Activated naive CD4-positive, alpha-beta T cell treated with anti-CD3 and anti-CD28 coated beads, Interleukin-2, amount 50 U/mL, for 72 hours (primary cell): ENCODE measurements around the gene CITED4. TPM values are rescaled to one million over a fixed set of nuclear protein-coding genes. Genes with fewer than 3 reads are reported as not detected.
A peak's percentile ranks its signal among the peaks of the same experiment; 100 is the strongest.

Experiments
- ATAC-seq, 2 donors: fragments of 150-1000 bp; cut with Tn5 transposase; 2 replicates each; pipeline ENCODE4 v1.10.0; 2021; ENCODE audit warnings: mild to moderate bottlenecking in 2 of 2, moderate library complexity in 2 of 2
- DNase-seq, 2 donors: peaks; one replicate each; pipeline ENCODE4 v3.0.0; 2021 to 2022; ENCODE audit warnings: low spot score in 2 of 2
- H3K27ac Mint-ChIP-seq, 2 donors: one replicate each; pipeline ENCODE4 v1.8.0; 2022; ENCODE audit warnings: mild to moderate bottlenecking in 2 of 2, mixed read lengths in 2 of 2
- H3K36me3 Mint-ChIP-seq, 2 donors: one replicate each; pipeline ENCODE4 v1.8.0; 2022; ENCODE audit warnings: mixed read lengths in 2 of 2
- H3K9me3 Mint-ChIP-seq, 2 donors: one replicate each; pipeline ENCODE4 v1.8.0; 2022; ENCODE audit warnings: mixed read lengths in 2 of 2
- total RNA-seq, 2 donors: library from RNA; stranded (reverse); gene quantifications; one replicate each; pipeline ENCODE4 v1.2.3, GENCODE V29; 2022

The CITED4 gene
- total RNA-seq, 2 donors from 2014 or later, result 1.4 to 4.4 TPM

DNA sequence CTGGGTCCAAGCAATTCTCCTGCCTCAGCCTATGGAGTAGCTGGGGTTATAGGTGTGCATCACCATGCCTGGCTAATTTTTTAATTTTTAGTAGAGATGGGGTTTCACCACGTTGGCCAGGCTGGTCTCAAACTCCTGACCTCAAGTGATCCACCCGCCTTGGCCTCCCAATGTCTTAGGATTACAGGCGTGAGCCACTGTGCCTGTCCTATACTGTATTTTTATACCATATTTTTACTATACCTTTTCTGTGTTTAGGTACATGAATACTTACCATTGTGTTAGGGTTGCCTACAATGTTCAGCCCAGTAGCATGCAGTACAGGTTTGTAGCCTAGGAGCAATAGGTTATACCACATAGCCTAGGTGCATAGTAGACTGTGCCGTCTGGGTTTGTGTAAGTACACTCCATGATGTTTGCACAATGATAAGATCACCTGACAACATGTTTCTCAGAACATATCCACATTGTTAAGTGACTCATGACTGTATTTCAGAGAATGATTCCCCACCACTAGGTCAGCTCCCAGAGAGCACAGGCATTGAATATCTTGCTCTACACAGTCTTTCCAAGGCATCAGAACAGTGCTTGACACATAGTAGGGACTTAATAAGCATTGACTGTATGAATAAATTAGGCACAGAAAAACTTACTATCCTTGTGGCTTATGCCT lies 6.0 kb upstream of the CITED4 start:
- DNase-seq, result no peak
- ATAC-seq, result peak; percentile 76 to 89
- H3K9me3 Mint-ChIP-seq, result peaks cover 0 to 6% of the 10 kb centered on the region in 2 donors
- no peaks in the 10 kb centered on the region for H3K36me3 Mint-ChIP-seq
- no peak overlapping the region for H3K27ac Mint-ChIP-seq

GRCh38 chr1:40861224-40862003 lies 749 bp downstream of the CITED4 start:
- Mint-ChIP-seq H3K9me3 (no peaks in the 10 kb centered on the region), H3K27ac (peak overlapping the region in 1 of 2 donors; percentile 85), H3K36me3 (no peaks in the 10 kb centered on the region)
- ATAC-seq, result no peak
- DNase-seq, result no peak

GRCh38 chr1:40860706-40861223 lies 1.4 kb downstream of the CITED4 start:
- Mint-ChIP-seq H3K9me3 (no peaks in the 10 kb centered on the region), H3K36me3 (no peaks in the 10 kb centered on the region), H3K27ac (peak overlapping the region in 1 of 2 donors; percentile 85)
- no peak for DNase-seq
- no peak for ATAC-seq

- Mint-ChIP-seq H3K9me3 (no peaks in the 10 kb centered on the region), H3K36me3 (no peaks in the 10 kb centered on the region), H3K27ac (no peak overlapping the region)
- ATAC-seq, result no peak
- no peak for DNase-seq
These were observed 3.2 kb downstream of the CITED4 start for GRCh38 chr1:40858856-40859416.

- ATAC-seq (no peak), DNase-seq (no peak)
- Mint-ChIP-seq H3K36me3 (no peaks in the 10 kb centered on the region), H3K27ac (no peak overlapping the region), H3K9me3 (no peaks in the 10 kb centered on the region)
These were observed 4.4 kb downstream of the CITED4 start for GRCh38 chr1:40857737-40858136.

DNA sequence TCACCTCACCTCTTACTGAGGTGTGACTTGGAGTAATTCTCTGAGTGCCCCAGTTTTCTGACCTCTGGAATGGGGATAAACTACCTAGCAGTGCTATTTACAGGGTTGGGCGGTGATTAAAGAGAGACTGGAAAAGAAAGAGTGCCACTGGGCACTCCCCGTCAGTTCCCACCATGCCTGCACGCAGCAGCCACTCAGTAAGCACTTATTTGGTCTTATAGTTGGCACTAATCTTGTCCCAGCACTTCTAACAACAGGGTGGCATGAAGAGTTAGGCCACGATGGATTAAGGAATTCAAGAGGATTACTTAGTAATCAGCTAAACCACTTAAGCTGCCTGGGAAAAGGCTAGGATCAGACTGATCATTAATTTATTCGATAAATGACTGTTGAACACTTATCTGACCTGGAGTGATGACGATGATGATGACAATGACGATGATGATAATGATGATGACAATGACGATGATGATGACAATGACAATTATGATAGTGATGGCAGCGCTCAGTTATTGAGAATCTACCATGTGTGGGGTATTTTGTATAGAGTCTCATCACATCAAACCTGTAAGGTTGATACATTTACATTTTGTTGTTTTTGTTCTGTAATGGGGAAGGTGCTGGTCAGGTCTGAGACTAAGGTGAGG lies 5.4 kb downstream of the CITED4 start:
- DNase-seq, result no peak
- ATAC-seq, result no peak
- H3K36me3 Mint-ChIP-seq, result no peaks in the 10 kb centered on the region
- H3K9me3 Mint-ChIP-seq, result no peaks in the 10 kb centered on the region
- H3K27ac Mint-ChIP-seq, result no peak overlapping the region

- DNase-seq, result no peak
- H3K27ac Mint-ChIP-seq, result no peak overlapping the region
- no peaks in the 10 kb centered on the region for H3K36me3 Mint-ChIP-seq
- ATAC-seq, result no peak
- H3K9me3 Mint-ChIP-seq, result no peaks in the 10 kb centered on the region
These were observed 6.0 kb downstream of the CITED4 start for GRCh38 chr1:40856116-40856515.

DNA sequence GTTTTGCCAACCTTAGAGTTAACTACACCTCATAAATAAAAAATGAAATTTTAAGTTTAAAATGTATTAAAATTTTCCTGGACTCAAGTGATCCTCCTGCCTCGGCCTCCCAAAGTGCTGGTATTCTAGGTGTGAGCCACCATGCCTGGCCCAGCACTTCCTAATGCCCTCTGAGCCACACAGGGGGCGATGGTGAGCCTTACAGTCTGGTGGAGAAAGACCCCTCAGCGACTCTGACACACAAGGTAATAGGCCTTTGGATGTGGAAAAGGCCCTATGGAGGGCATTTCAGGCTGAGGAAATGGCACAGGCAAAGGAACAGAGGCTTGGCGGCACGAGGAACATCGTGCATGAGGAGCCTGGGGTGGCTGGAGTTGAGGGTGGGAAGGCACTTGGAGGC lies 6.7 kb downstream of the CITED4 start:
- H3K27ac Mint-ChIP-seq, result no peak overlapping the region
- ATAC-seq, result no peak
- no peaks in the 10 kb centered on the region for H3K9me3 Mint-ChIP-seq
- DNase-seq, result no peak
- no peaks in the 10 kb centered on the region for H3K36me3 Mint-ChIP-seq

DNA sequence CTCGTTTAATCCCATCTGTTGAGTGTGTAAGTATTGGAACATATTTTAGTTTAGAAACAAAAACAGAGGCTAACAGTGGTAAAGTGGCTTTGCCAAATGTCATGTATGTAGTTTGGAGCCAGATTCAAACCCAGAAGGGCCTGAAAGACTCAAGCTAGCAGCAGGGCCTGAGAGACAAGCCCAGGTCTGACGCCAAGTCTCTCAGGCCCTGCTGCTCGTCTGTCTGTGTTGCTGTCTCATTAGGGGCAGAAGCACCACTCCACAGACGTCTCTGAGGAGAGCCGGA lies 8.3 kb downstream of the CITED4 start:
- Mint-ChIP-seq H3K9me3 (no peaks in the 10 kb centered on the region), H3K27ac (no peak overlapping the region), H3K36me3 (no peaks in the 10 kb centered on the region)
- ATAC-seq (no peak), DNase-seq (no peak)

DNA sequence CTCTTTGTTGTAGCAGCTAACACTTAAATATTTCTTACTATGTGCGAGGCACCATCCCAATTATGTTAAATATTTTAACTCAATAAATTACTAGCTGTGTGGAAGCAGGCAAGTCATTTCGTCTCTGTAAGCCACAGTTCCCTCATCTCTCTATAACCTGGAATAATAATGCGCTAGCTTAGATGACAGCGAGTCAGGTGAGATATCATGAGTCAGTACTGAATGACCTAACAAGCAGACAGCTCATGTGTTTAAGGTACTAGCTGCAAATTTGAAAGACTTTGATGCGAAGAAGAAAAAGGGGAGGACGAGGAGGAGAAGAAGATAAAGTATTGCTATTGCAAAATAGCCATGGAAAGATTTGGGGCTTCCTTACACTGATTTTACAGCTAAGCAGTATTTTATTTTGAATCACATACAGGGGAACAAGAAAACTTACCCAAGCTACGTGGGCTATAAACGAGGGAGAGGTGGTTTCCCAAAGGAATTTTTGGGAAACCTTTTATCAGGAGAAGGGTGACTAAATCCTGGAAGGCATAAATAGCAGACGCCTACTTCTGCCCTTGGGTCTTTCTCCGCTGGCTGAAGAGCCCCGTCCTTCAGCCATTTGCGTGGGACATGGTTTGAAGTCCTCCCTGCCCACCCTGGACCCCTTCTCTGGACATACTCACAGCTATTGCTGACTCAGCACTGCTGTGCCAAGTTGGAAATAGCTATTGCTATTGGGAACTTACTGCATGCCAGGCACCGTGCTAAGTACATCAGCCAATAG lies 8.9 kb downstream of the CITED4 start:
- H3K27ac Mint-ChIP-seq, result no peak overlapping the region
- no peaks in the 10 kb centered on the region for H3K36me3 Mint-ChIP-seq
- no peaks in the 10 kb centered on the region for H3K9me3 Mint-ChIP-seq
- DNase-seq (no peak), ATAC-seq (no peak)

DNA sequence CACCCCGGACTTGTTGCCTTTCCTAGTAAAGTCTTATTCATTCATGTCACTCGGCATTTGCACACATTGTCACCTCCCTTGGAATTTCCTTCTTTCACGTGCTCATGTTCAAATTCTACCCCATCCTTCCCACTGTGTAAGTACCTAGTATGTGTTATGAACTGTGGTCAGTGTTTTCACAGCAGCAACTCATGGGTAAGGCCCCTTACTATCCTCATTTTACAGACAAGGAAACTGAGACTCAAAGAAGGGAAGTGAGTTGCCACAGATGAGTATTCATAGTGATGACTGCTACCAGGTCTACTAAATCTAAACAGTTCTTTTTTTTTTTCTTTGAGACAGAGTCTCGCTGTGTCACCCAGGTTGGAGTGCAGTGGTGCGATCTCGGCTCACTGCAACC lies 10.5 kb downstream of the CITED4 start:
- no peaks in the 10 kb centered on the region for H3K9me3 Mint-ChIP-seq
- DNase-seq, result no peak
- H3K27ac Mint-ChIP-seq, result no peak overlapping the region
- ATAC-seq, result peak; percentile 44 to 50
- H3K36me3 Mint-ChIP-seq, result no peaks in the 10 kb centered on the region

GRCh38 chr1:40849801-40850592 lies 12.2 kb downstream of the CITED4 start:
- Mint-ChIP-seq H3K9me3 (no peaks in the 10 kb centered on the region), H3K27ac (peak overlapping the region; percentile 38 to 70)
- ATAC-seq, result peak; percentile 88

GRCh38 chr1:40848530-40849189 lies 13.5 kb downstream of the CITED4 start:
- H3K27ac Mint-ChIP-seq, result no peak overlapping the region
- ATAC-seq (no peak), DNase-seq (no peak)
- no peaks in the 10 kb centered on the region for H3K36me3 Mint-ChIP-seq
- H3K9me3 Mint-ChIP-seq, result no peaks in the 10 kb centered on the region

More at GRCh38 chr1:40849801-40850592, 12.2 kb downstream of the CITED4 start:
- H3K36me3 Mint-ChIP-seq, result no peaks in the 10 kb centered on the region
- peak; percentile 77 to 80 for DNase-seq

DNA sequence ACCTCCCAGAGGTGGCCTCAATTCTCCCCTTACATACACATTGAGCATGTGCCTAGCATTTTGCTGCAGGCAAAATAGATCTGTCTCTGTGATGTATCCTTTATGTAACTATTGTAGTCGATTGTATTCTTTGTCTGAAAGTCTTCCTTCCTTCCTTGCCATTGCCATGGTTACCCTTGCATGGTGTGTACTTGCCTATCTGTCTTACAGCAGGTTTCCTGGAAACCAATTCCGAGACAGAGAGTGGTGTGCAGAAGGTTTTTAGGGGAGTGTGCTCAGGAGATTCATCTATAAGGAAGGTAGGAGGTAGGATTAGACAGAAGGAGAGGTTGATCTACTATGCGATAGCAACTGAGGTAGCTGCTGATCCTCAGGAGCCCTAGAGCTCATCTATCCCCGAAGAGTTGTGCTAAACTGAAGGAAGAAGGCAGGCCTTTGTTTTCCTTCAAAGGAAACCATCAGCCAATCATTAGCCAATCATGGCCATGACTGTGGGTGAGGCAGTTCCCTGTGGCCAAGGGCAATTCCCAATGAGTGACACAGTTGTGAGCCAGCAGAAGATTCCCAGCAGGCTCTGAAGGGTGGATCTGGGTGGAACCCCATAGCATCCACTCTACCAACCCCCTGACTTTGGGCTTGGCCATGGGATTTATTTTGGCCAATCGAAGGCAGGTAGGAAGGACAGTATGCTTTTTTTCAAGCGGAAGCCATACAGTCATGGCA lies 15.0 kb downstream of the CITED4 start:
- DNase-seq, result no peak
- Mint-ChIP-seq H3K36me3 (no peaks in the 10 kb centered on the region), H3K27ac (no peak overlapping the region), H3K9me3 (peaks cover 3 to 5% of the 10 kb centered on the region in 2 donors)
- no peak for ATAC-seq

- Mint-ChIP-seq H3K9me3 (peaks cover 3 to 5% of the 10 kb centered on the region in 2 donors), H3K27ac (no peak overlapping the region), H3K36me3 (no peaks in the 10 kb centered on the region)
- no peak for ATAC-seq
- no peak for DNase-seq
These were observed 16.3 kb downstream of the CITED4 start for GRCh38 chr1:40845895-40846294.
